NCI-H187 (cell line): ENCODE measurements around the gene PHF20.
A peak's percentile ranks its signal among the peaks of the same experiment; 100 is the strongest.
"Not testable (repeated sequence)": the region's sequence is repeated elsewhere in the genome, so short reads cannot be mapped to it uniquely, and the experiment has no call there.

Source experiments
- DNase-seq, 2 experiments: peaks; one replicate each; lab custom pipeline; 2025; lab: John Stamatoyannopoulos, UW

Gene PHF20

DNA sequence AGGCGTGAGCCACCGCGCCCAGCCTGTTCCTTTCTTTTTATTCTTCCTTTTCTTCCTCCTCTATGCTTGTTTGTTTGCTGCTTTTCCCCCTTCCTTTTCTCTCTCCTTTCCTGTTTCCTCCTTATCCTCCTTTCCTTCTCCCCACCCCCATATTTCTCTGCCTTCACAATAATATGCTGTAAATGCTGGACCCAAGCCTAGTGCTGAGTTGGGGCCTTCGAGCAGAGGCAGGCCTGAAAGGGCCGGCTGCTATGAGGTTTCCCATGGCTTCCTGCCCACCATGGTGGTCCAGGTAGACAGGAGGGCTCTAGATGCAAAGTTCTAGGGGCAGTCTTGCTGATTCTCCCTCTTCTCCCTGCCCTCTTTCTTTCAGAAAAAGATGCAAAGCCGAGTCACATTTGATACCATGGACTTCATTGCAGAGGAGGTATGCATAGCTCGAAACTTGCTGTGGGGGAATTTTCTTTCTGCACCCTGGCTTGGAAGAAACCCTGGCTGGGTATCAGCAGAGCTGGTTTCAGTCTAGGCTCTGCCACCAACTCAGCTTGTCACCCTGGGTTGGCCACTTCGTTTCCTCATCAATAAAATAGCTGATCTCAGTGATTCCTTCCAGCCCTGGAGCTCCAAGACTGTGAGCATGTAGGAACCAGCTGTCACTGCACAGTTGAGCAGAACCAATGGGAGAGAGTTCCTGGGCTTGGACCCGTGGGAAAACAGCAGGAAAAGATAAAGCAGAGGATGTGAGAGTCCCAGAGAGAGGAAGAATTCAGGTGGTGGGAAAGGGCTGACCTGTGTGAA lies 204.0 kb downstream of the PHF20 start:
- DNase-seq: no peak

- no peak for DNase-seq
Measured at GRCh38 chr20:35978041-35978513, 206.3 kb downstream of the PHF20 start.

- DNase-seq: no peak
Measured at GRCh38 chr20:35979544-35979943, 207.7 kb downstream of the PHF20 start.

GRCh38 chr20:35981969-35982368 lies 210.2 kb downstream of the PHF20 start:
- DNase-seq: no peak

DNA sequence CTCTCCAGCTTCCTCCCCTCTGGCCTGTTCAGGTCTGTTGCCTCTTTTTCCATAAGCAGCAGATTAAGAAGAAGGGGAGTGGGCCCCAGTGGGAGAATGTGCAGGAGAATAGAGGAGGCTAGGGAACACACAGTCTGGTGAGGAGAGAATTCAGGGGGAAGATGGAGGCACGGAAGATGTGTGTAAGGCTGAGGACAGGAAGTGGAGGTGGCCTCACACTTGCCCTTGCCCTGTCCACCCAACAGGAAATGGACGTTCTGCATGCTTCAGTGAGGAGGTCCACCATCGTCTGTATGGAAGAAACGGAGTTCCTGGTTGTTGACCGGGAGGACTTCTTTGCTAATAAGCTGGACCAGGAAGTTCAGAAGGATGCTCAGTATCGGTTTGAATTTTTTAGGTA lies 212.6 kb downstream of the PHF20 start:
- no peak for DNase-seq

DNA sequence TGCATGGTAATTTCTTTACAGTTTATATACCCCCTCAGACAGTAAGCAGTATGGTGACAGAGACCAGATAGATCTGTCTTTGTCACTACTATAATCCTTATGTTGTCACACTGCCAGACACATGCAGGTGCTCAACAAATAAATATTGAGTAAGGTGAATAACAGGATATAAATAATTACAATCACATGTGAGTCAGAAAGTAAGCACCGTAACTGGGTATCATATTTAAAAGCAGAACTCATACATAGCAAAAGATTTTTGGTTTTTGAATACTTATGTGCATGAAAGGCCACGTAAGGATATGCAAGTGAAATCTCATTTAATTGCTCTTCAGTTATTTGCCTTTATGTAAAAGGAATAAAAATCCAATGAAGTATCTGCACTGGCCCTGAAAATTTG lies 214.0 kb downstream of the PHF20 start:
- no peak for DNase-seq

- no peak for DNase-seq
Measured at GRCh38 chr20:35988910-35989463, 217.2 kb downstream of the PHF20 start.

GRCh38 chr20:35991142-35991771 lies 219.4 kb downstream of the PHF20 start:
- DNase-seq: no peak

GRCh38 chr20:35992713-35993335 lies 221.0 kb downstream of the PHF20 start:
- DNase-seq: peak in 1 of 2 experiments; percentile 28

DNA sequence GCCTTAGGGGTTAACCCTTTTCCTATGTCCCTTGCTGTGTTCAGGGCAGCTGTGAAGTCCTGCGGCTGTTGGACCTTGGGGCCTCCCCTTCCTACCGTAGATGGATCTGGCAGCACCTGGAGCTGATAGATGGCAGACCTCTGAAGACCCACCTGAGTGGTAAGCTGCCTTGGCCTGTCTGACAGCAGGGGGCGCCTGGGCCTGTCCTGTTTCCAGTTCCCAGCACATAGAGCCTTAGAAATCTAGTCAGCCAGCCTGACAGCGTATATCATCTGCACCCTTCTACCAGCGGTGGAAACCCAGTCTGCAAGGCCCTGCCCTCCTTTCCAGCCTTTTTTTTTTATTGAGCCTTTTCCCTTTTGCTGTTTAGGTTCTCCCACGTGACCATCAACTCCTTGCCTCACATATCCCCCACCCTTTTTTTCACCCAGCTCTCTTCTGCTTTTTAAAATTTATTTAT lies 223.2 kb downstream of the PHF20 start:
- DNase-seq: peak; percentile 19 to 60

DNA sequence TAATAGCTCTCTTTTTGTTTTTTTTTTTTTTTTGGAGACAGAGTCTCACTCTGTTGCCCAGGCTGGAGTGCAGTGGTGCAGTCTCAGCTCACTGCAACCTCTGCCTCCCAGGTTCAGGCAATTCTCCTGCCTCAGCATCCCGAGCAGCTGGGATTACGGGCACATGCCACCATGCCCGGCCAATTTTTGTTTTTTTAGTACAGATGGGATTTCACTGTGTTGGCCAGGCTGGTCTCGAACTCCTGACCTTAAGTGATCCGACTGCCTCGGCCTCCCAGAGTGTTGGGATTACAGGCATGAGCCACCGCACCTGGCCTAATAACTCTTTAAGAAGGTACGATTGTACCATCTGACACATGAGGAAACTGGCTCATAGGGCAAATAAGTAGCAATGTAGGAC lies 224.7 kb downstream of the PHF20 start:
- not testable (repeated sequence) for DNase-seq
